HCT116 (cell line): ENCODE results near the gene RNGTT. TPM values are rescaled to one million over a fixed set of nuclear protein-coding genes. Genes with fewer than 3 reads are reported as not detected.

Source experiments
- ATAC-seq: fragments of 200-7000 bp; cut with Tn5 transposase; 2 replicates; pipeline ENCODE4 v1.9.1; 2020; ENCODE audit warnings: mild to moderate bottlenecking, moderate library complexity
- BruUV-seq: library from RNA; stranded (reverse); fragments of 400-500 nt; replicated peaks from 2 replicates; lab custom pipeline; 2021; lab: Mats Ljungman, UMichigan
- CTCF ChIA-PET: fragments of 300-600 bp; sonication (Branson Sonifier 250); formaldehyde crosslinking; loops from one replicate; lab custom pipeline; 2021; ENCODE audit warnings: antibody characterized with exemption; lab: Charles Lee
- POLR2A ChIA-PET: fragments of 300-600, 350-600 bp; sonication (Branson Sonifier 250); formaldehyde crosslinking; loops from one replicate; lab custom pipeline; 2021; ENCODE audit warnings: antibody characterized with exemption; lab: Charles Lee
- RAD21 ChIA-PET, 2 experiments: fragments of 300-600 bp; sonication (Branson Sonifier 250); formaldehyde crosslinking; loops; one replicate each; lab custom pipeline; 2023; ENCODE audit warnings: low total read pairs in 2 of 2; ENCODE audit not compliant: uncharacterized antibody in 2 of 2, unreplicated experiment in 2 of 2, low non-redundant PET in 1 of 2; lab: Charles Lee
- DNase-seq: peaks from one replicate; pipeline ENCODE4 v3.0.0-alpha.2; 2010; ENCODE audit warnings: low read depth, low spot score
- H2AFZ ChIP-seq: fragments of 200-600 bp; shearing (Covaris generic), sonication (generic); 2 replicates; pipeline ENCODE4 v1.6.1; 2017; ENCODE audit warnings: low read depth, mixed run types, mixed read lengths, antibody characterized with exemption, low read length; ENCODE audit not compliant: poor library complexity, severe bottlenecking
- H3K27ac ChIP-seq: 2 replicates; pipeline ENCODE4 v1.5.1; 2012; ENCODE audit warnings: low read depth, low read length
- H3K27me3 ChIP-seq: fragments of 200-600 bp; sonication (generic); 2 replicates; pipeline ENCODE4 v1.6.1; 2016; ENCODE audit warnings: mixed run types, low read length, mixed read lengths; ENCODE audit not compliant: insufficient read depth
- H3K36me3 ChIP-seq, 2 experiments: fragments of 200-500 bp in 1 of 2; fragments of 200-600 bp in 1 of 2; sonication (Bioruptor generic) in 1 of 2; sonication (generic) in 1 of 2; 2 replicates each; pipeline versions ENCODE4 v1.5.1 to v1.6.1; 2014 to 2016; ENCODE audit warnings: low read length in 2 of 2, inconsistent platforms in 1 of 2, mixed read lengths in 1 of 2, mixed run types in 1 of 2; ENCODE audit not compliant: insufficient read depth in 2 of 2, control insufficient read depth in 1 of 2
- H3K4me1 ChIP-seq, 2 experiments: fragments of 200-600 bp in 1 of 2; sonication (generic) in 1 of 2; 2 replicates each; pipeline versions ENCODE4 v1.5.1 to v1.6.1; 2012 to 2017; ENCODE audit warnings: low read length in 2 of 2, inconsistent platforms in 1 of 2, mild to moderate bottlenecking in 1 of 2, mixed read lengths in 1 of 2, mixed run types in 1 of 2, moderate library complexity in 1 of 2; ENCODE audit not compliant: insufficient read depth in 2 of 2, control insufficient read depth in 1 of 2
- H3K4me2 ChIP-seq: fragments of 200-600 bp; sonication (generic); 2 replicates; pipeline ENCODE4 v1.6.1; 2017; ENCODE audit warnings: mixed run types, low read length, mixed read lengths
- H3K4me3 ChIP-seq, 2 experiments: fragments of 200-600 bp in 1 of 2; sonication (generic) in 1 of 2; replicated peaks in 1 of 2; 2 replicates each; pipeline ENCODE4 v1.5.1; 2011 to 2016; ENCODE audit warnings: low read length in 2 of 2, control low read depth in 1 of 2, low read depth in 1 of 2, mild to moderate bottlenecking in 1 of 2, mixed read lengths in 1 of 2, mixed run types in 1 of 2
- H3K79me2 ChIP-seq: fragments of 200-600 bp; sonication (generic); 2 replicates; pipeline ENCODE4 v1.6.1; 2017; ENCODE audit warnings: mild to moderate bottlenecking, mixed run types, low read length, moderate library complexity, mixed read lengths; ENCODE audit not compliant: insufficient read depth
- H3K9ac ChIP-seq: fragments of 200-600 bp; sonication (generic); 2 replicates; pipeline ENCODE4 v1.6.1; 2016; ENCODE audit warnings: low read length, mixed read lengths
- H3K9me2 ChIP-seq: fragments of 200-600 bp; sonication (generic), shearing (Covaris generic); 2 replicates; pipeline ENCODE4 v1.6.1; 2017; ENCODE audit warnings: mixed run types, mild to moderate bottlenecking, moderate library complexity; ENCODE audit not compliant: insufficient read depth
- H3K9me3 ChIP-seq, 2 experiments: fragments of 200-500 bp in 1 of 2; fragments of 200-600 bp in 1 of 2; sonication (Bioruptor generic) in 1 of 2; sonication (generic) in 1 of 2; 2 replicates each; pipeline ENCODE4 v1.6.1; 2014 to 2017; ENCODE audit warnings: low read length in 2 of 2, mixed read lengths in 2 of 2, inconsistent platforms in 1 of 2, low read depth in 1 of 2, mild to moderate bottlenecking in 1 of 2, mixed run types in 1 of 2, moderate library complexity in 1 of 2; ENCODE audit not compliant: control insufficient read depth in 1 of 2, insufficient read depth in 1 of 2
- H4K20me1 ChIP-seq: fragments of 200-600 bp; sonication (generic), shearing (Covaris generic); 2 replicates; pipeline ENCODE4 v1.6.1; 2017; ENCODE audit warnings: mixed run types, mild to moderate bottlenecking, moderate library complexity; ENCODE audit not compliant: insufficient read depth
- ATF3 ChIP-seq: IDR thresholded peaks from 2 replicates; pipeline ENCODE4 v1.6.1; 2012
- EGR1 ChIP-seq: IDR thresholded peaks from 2 replicates; pipeline ENCODE4 v1.6.1; 2012; ENCODE audit warnings: low read depth
- EZH2phosphoT487 ChIP-seq: fragments of 200-600 bp; IDR thresholded peaks from 2 replicates; pipeline ENCODE4 v1.6.1; 2018; ENCODE audit warnings: antibody characterized with exemption, borderline replicate concordance
- FOSL1 ChIP-seq: IDR thresholded peaks from 2 replicates; pipeline ENCODE4 v1.6.1; 2012; ENCODE audit warnings: low read depth
- JUND ChIP-seq: IDR thresholded peaks from 2 replicates; pipeline ENCODE4 v1.6.1; 2012
- MAX ChIP-seq: IDR thresholded peaks from 2 replicates; pipeline ENCODE4 v1.6.1; 2012
- RAD21 ChIP-seq: IDR thresholded peaks from 2 replicates; pipeline ENCODE4 v1.6.1; 2012; ENCODE audit warnings: low read depth, mild to moderate bottlenecking
- SP1 ChIP-seq: IDR thresholded peaks from 2 replicates; pipeline ENCODE4 v1.6.1; 2012; ENCODE audit warnings: low read depth
- SRF ChIP-seq: IDR thresholded peaks from 2 replicates; pipeline ENCODE4 v1.6.1; 2012; ENCODE audit warnings: low read depth
- YY1 ChIP-seq: IDR thresholded peaks from 2 replicates; pipeline ENCODE4 v1.6.1; 2011; ENCODE audit warnings: low read length, low read depth, moderate library complexity, mild to moderate bottlenecking; ENCODE audit not compliant: insufficient replicate concordance; ENCODE audit errors: extremely low read depth
- ZNF274 ChIP-seq: fragments of 200-500 bp; sonication (Bioruptor generic); IDR thresholded peaks from 2 replicates; pipeline ENCODE4 v1.6.1; 2014; ENCODE audit warnings: mild to moderate bottlenecking, low read depth, low read length, inconsistent platforms
- intact Hi-C: fragments of 100-400 bp; cut with micrococcal nuclease; formaldehyde crosslinking; loops from 2 replicates; pipeline ENCODE4 v1.10.0; 2022
- total RNA-seq: library from RNA; stranded (reverse); gene quantifications from one replicate; pipeline ENCODE4 v1.2.1, GENCODE V29; 2021; ENCODE audit not compliant: unreplicated experiment
- TF ChIP-seq, protein P1 (sequence below), 3 experiments: fragments of 200-600 bp in 1 of 3; sonication (generic) in 1 of 3; IDR thresholded peaks in 2 of 3; conservative IDR thresholded peaks in 1 of 3; 2 replicates each; pipeline ENCODE4 v1.5.1; 2012 to 2017; ENCODE audit warnings: low read depth in 2 of 3, low read length in 2 of 3, antibody characterized with exemption in 1 of 3, borderline replicate concordance in 1 of 3, control low read depth in 1 of 3, mild to moderate bottlenecking in 1 of 3, mixed read lengths in 1 of 3, mixed run types in 1 of 3, moderate library complexity in 1 of 3; ENCODE audit not compliant: insufficient read depth in 1 of 3
- TF ChIP-seq, protein P2 (sequence below): IDR thresholded peaks from 2 replicates; pipeline ENCODE4 v1.6.1; 2012; ENCODE audit warnings: low read depth

Gene RNGTT
- total RNA-seq, 1 experiment from 2014 or later: 23.0 TPM

DNA sequence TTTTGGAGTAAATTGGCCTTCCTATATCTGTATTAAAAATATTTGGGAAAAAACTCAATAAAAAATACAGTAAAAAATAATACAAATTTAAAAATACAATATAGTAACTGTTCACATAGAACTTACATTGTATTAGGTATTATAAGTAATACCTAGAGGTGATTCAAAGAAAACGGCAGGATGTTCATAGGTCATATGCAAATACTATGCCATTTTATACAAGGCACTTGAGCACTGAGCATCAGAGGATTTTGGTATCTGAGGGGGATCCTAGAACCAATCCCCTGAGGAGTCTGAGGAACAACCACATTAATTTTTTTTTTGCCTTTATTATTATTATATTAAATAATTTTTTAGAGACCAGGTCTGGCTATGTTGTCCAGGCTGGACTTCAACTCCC, 41.7 kb downstream of the RNGTT start:
- ATAC-seq (no peak), DNase-seq (no peak)
- Histone ChIP-seq H4K20me1 (no peaks in the 10 kb centered on the region), H3K9me2 (no peaks in the 10 kb centered on the region), H3K9me3 (no peaks in the 10 kb centered on the region), H2AFZ (no peak overlapping the region), H3K27ac (no peak overlapping the region), H3K4me1 (no peaks in the 10 kb centered on the region), H3K9ac (no peak overlapping the region), H3K4me3 (no peak overlapping the region), H3K79me2 (no peaks in the 10 kb centered on the region), H3K4me2 (no peak overlapping the region), H3K27me3 (no peaks in the 10 kb centered on the region), H3K36me3 (peaks cover 0 to 6% of the 10 kb centered on the region in 2 experiments; a peak in 2 of 4 replicates)
- CTCF ChIA-PET: interaction anchor here (1.7 kb wide), 1 partner anchor 22 kb away, joined by 10 read pairs; no protein-coding TSS in a partner anchor
- no TSS peak for BruUV-seq
- intact Hi-C loops: no loop called here
- TF ChIP-seq, protein P1, sequence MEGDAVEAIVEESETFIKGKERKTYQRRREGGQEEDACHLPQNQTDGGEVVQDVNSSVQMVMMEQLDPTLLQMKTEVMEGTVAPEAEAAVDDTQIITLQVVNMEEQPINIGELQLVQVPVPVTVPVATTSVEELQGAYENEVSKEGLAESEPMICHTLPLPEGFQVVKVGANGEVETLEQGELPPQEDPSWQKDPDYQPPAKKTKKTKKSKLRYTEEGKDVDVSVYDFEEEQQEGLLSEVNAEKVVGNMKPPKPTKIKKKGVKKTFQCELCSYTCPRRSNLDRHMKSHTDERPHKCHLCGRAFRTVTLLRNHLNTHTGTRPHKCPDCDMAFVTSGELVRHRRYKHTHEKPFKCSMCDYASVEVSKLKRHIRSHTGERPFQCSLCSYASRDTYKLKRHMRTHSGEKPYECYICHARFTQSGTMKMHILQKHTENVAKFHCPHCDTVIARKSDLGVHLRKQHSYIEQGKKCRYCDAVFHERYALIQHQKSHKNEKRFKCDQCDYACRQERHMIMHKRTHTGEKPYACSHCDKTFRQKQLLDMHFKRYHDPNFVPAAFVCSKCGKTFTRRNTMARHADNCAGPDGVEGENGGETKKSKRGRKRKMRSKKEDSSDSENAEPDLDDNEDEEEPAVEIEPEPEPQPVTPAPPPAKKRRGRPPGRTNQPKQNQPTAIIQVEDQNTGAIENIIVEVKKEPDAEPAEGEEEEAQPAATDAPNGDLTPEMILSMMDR (IDR thresholded peaks at IDR 0.05 in 2 of 3, conservative IDR thresholded peaks at IDR 0.05 in 1 of 3; ENCODE audit: borderline replicate concordance in 1 of 3, insufficient read depth in 1 of 3, low read depth in 2 of 3, low read length in 2 of 3): no peak
- TF ChIP-seq EZH2phosphoT487 (no peak), FOSL1 (no peak), SRF (no peak), YY1 (no peak), ATF3 (no peak), RAD21 (no peak), JUND (no peak), MAX (no peak), ZNF274 (no peak), EGR1 (no peak), SP1 (no peak)
- TF ChIP-seq, protein P2, sequence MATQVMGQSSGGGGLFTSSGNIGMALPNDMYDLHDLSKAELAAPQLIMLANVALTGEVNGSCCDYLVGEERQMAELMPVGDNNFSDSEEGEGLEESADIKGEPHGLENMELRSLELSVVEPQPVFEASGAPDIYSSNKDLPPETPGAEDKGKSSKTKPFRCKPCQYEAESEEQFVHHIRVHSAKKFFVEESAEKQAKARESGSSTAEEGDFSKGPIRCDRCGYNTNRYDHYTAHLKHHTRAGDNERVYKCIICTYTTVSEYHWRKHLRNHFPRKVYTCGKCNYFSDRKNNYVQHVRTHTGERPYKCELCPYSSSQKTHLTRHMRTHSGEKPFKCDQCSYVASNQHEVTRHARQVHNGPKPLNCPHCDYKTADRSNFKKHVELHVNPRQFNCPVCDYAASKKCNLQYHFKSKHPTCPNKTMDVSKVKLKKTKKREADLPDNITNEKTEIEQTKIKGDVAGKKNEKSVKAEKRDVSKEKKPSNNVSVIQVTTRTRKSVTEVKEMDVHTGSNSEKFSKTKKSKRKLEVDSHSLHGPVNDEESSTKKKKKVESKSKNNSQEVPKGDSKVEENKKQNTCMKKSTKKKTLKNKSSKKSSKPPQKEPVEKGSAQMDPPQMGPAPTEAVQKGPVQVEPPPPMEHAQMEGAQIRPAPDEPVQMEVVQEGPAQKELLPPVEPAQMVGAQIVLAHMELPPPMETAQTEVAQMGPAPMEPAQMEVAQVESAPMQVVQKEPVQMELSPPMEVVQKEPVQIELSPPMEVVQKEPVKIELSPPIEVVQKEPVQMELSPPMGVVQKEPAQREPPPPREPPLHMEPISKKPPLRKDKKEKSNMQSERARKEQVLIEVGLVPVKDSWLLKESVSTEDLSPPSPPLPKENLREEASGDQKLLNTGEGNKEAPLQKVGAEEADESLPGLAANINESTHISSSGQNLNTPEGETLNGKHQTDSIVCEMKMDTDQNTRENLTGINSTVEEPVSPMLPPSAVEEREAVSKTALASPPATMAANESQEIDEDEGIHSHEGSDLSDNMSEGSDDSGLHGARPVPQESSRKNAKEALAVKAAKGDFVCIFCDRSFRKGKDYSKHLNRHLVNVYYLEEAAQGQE: no peak
- POLR2A ChIA-PET: no interaction called here
- RAD21 ChIA-PET: no interaction called here
